Activated T-cell treated with anti-CD3 and anti-CD28 coated beads, Interleukin-2, amount 50 U/mL, for 72 hours (primary cell): ENCODE data around the gene MPC1. TPM values are rescaled to one million over a fixed set of nuclear protein-coding genes. Genes with fewer than 3 reads are reported as not detected.
"Not testable (repeated sequence)": the region's sequence is repeated elsewhere in the genome, so short reads cannot be mapped to it uniquely, and the experiment has no call there.

Experiments used
- ATAC-seq, 2 donors: fragments of 150-1000 bp; cut with Tn5 transposase; replicated peaks in 1 of 2; 2 replicates each; pipeline ENCODE4 v1.10.0; 2021; ENCODE audit warnings: moderate library complexity in 2 of 2, mild to moderate bottlenecking in 1 of 2
- DNase-seq, 2 donors: peaks; one replicate each; pipeline ENCODE4 v3.0.0; 2021 to 2022; ENCODE audit warnings: mixed read lengths in 1 of 2
- H3K27ac Mint-ChIP-seq: one replicate; pipeline ENCODE4 v1.8.0; 2022; ENCODE audit warnings: mild to moderate bottlenecking, moderate library complexity, mixed read lengths
- H3K27me3 Mint-ChIP-seq: one replicate; pipeline ENCODE4 v1.8.0; 2022; ENCODE audit warnings: low read depth, mixed read lengths
- H3K36me3 Mint-ChIP-seq, 2 donors: one replicate each; pipeline ENCODE4 v1.8.0; 2022; ENCODE audit warnings: mixed read lengths in 2 of 2, mild to moderate bottlenecking in 1 of 2; ENCODE audit not compliant: insufficient read depth in 2 of 2
- H3K4me1 Mint-ChIP-seq: one replicate; pipeline ENCODE4 v1.8.0; 2022; ENCODE audit warnings: low read depth, mixed read lengths
- H3K4me3 Mint-ChIP-seq, 2 donors: one replicate each; pipeline ENCODE4 v1.8.0; 2022; ENCODE audit warnings: mild to moderate bottlenecking in 2 of 2, mixed read lengths in 2 of 2, moderate library complexity in 2 of 2
- H3K9me3 Mint-ChIP-seq, 2 donors: one replicate each; pipeline ENCODE4 v1.8.0; 2022; ENCODE audit warnings: mixed read lengths in 2 of 2
- total RNA-seq, 2 donors: library from RNA; stranded (reverse); gene quantifications; one replicate each; pipeline ENCODE4 v1.2.3, GENCODE V29; 2022

MPC1 gene
- total RNA-seq, 2 donors from 2014 or later, result 23.6 to 26.8 TPM

- Mint-ChIP-seq H3K9me3 (peaks cover 0 to 1% of the 10 kb centered on the region in 2 donors), H3K4me3 (no peak overlapping the region), H3K27ac (no peak overlapping the region), H3K4me1 (no peaks in the 10 kb centered on the region), H3K27me3 (peaks cover 6% of the 10 kb centered on the region), H3K36me3 (no peaks in the 10 kb centered on the region)
- no peak for DNase-seq
- no peak for ATAC-seq
Observed at GRCh38 chr6:166400181-166400580, 17.4 kb upstream of the MPC1 start.

GRCh38 chr6:166398348-166398747 is 15.6 kb upstream of the MPC1 start:
- no peak for DNase-seq
- H3K27me3 Mint-ChIP-seq, result peaks cover 6% of the 10 kb centered on the region
- no peaks in the 10 kb centered on the region for H3K4me1 Mint-ChIP-seq
- no peak overlapping the region for H3K27ac Mint-ChIP-seq
- H3K4me3 Mint-ChIP-seq, result no peak overlapping the region
- no peaks in the 10 kb centered on the region for H3K36me3 Mint-ChIP-seq
- no peak for ATAC-seq
- H3K9me3 Mint-ChIP-seq, result peaks cover 0 to 1% of the 10 kb centered on the region in 2 donors

- ATAC-seq, result no peak
- Mint-ChIP-seq H3K36me3 (no peaks in the 10 kb centered on the region), H3K27me3 (peaks cover 6% of the 10 kb centered on the region), H3K9me3 (peaks cover 0 to 1% of the 10 kb centered on the region in 2 donors), H3K27ac (no peak overlapping the region), H3K4me3 (no peak overlapping the region), H3K4me1 (no peaks in the 10 kb centered on the region)
- DNase-seq, result no peak
Observed at GRCh38 chr6:166397849-166398248, 15.1 kb upstream of the MPC1 start.

GRCh38 chr6:166395778-166396177 is 13.0 kb upstream of the MPC1 start:
- no peak for ATAC-seq
- H3K27me3 Mint-ChIP-seq, result peaks cover 12% of the 10 kb centered on the region
- no peak for DNase-seq
- no peaks in the 10 kb centered on the region for H3K36me3 Mint-ChIP-seq
- H3K4me3 Mint-ChIP-seq, result no peak overlapping the region
- H3K27ac Mint-ChIP-seq, result no peak overlapping the region
- no peaks in the 10 kb centered on the region for H3K4me1 Mint-ChIP-seq
- H3K9me3 Mint-ChIP-seq, result peaks cover 0 to 1% of the 10 kb centered on the region in 2 donors

- H3K4me3 Mint-ChIP-seq, result no peak overlapping the region
- H3K27me3 Mint-ChIP-seq, result peaks cover 12% of the 10 kb centered on the region
- no peak for DNase-seq
- peaks cover 0 to 1% of the 10 kb centered on the region in 2 donors for H3K9me3 Mint-ChIP-seq
- no peaks in the 10 kb centered on the region for H3K4me1 Mint-ChIP-seq
- no peak overlapping the region for H3K27ac Mint-ChIP-seq
- H3K36me3 Mint-ChIP-seq, result no peaks in the 10 kb centered on the region
- ATAC-seq, result no peak
Observed at GRCh38 chr6:166395351-166395750, 12.6 kb upstream of the MPC1 start.

GRCh38 chr6:166394036-166394892 is 11.5 kb upstream of the MPC1 start:
- H3K27ac Mint-ChIP-seq, result no peak overlapping the region
- H3K4me3 Mint-ChIP-seq, result no peak overlapping the region
- peaks cover 0 to 1% of the 10 kb centered on the region in 2 donors for H3K9me3 Mint-ChIP-seq
- DNase-seq (no peak), ATAC-seq (no peak)
- peaks cover 14% of the 10 kb centered on the region for H3K27me3 Mint-ChIP-seq
- no peaks in the 10 kb centered on the region for H3K36me3 Mint-ChIP-seq
- no peaks in the 10 kb centered on the region for H3K4me1 Mint-ChIP-seq

- no peak for DNase-seq
- no peaks in the 10 kb centered on the region for H3K36me3 Mint-ChIP-seq
- H3K4me3 Mint-ChIP-seq, result no peak overlapping the region
- H3K9me3 Mint-ChIP-seq, result peaks cover 0 to 1% of the 10 kb centered on the region in 2 donors
- no peaks in the 10 kb centered on the region for H3K4me1 Mint-ChIP-seq
- peaks cover 12% of the 10 kb centered on the region for H3K27me3 Mint-ChIP-seq
- no peak overlapping the region for H3K27ac Mint-ChIP-seq
- no peak for ATAC-seq
Observed at GRCh38 chr6:166393535-166393823, 10.7 kb upstream of the MPC1 start.

GRCh38 chr6:166392755-166393534 is 10.2 kb upstream of the MPC1 start:
- not testable (repeated sequence) for H3K4me3 Mint-ChIP-seq

GRCh38 chr6:166389119-166389518 is 6.4 kb upstream of the MPC1 start:
- Mint-ChIP-seq H3K27me3 (peaks cover 12% of the 10 kb centered on the region), H3K27ac (no peak overlapping the region), H3K9me3 (no peaks in the 10 kb centered on the region), H3K36me3 (no peaks in the 10 kb centered on the region), H3K4me3 (no peak overlapping the region), H3K4me1 (peaks cover 4% of the 10 kb centered on the region)
- ATAC-seq (no peak), DNase-seq (no peak)

More at GRCh38 chr6:166392755-166393534, 10.2 kb upstream of the MPC1 start:
- not testable (repeated sequence) for H3K36me3 Mint-ChIP-seq, H3K9me3 Mint-ChIP-seq, H3K4me1 Mint-ChIP-seq, DNase-seq, ATAC-seq, H3K27ac Mint-ChIP-seq
- H3K27me3 Mint-ChIP-seq, result peaks cover 12% of the 10 kb centered on the region

- Mint-ChIP-seq H3K36me3 (no peaks in the 10 kb centered on the region), H3K27ac (no peak overlapping the region), H3K4me1 (peaks cover 6% of the 10 kb centered on the region), H3K4me3 (no peak overlapping the region), H3K9me3 (no peaks in the 10 kb centered on the region), H3K27me3 (peaks cover 12% of the 10 kb centered on the region)
- DNase-seq (no peak), ATAC-seq (no peak)
Observed at GRCh38 chr6:166388290-166389004, 5.7 kb upstream of the MPC1 start.

- H3K27me3 Mint-ChIP-seq, result peaks cover 11% of the 10 kb centered on the region
- no peaks in the 10 kb centered on the region for H3K36me3 Mint-ChIP-seq
- H3K9me3 Mint-ChIP-seq, result no peaks in the 10 kb centered on the region
- DNase-seq (no peak), ATAC-seq (no peak)
- H3K4me1 Mint-ChIP-seq, result peaks cover 6% of the 10 kb centered on the region
- no peak overlapping the region for H3K27ac Mint-ChIP-seq
- H3K4me3 Mint-ChIP-seq, result no peak overlapping the region
Observed at GRCh38 chr6:166387642-166388289, 5.0 kb upstream of the MPC1 start.

- H3K9me3 Mint-ChIP-seq, H3K27ac Mint-ChIP-seq, H3K27me3 Mint-ChIP-seq, H3K36me3 Mint-ChIP-seq, H3K4me1 Mint-ChIP-seq, H3K4me3 Mint-ChIP-seq, DNase-seq, ATAC-seq: not testable (repeated sequence)
Observed at GRCh38 chr6:166387098-166387497, 4.4 kb upstream of the MPC1 start.

GRCh38 chr6:166386111-166386510 is 3.4 kb upstream of the MPC1 start:
- DNase-seq (no peak), ATAC-seq (no peak)
- Mint-ChIP-seq H3K4me1 (peaks cover 14% of the 10 kb centered on the region), H3K27me3 (peaks cover 6% of the 10 kb centered on the region), H3K4me3 (no peak overlapping the region), H3K36me3 (no peaks in the 10 kb centered on the region), H3K27ac (no peak overlapping the region), H3K9me3 (no peaks in the 10 kb centered on the region)
